ENCODE measurements around the gene RBM12.

The RBM12 gene

GRCh38 chr20:35626386-35627001 is 38.2 kb downstream of the RBM12 start:
- Mint-ChIP-seq H3K4me3 (no peak overlapping the region), H3K36me3 (ENCODE audit: low read depth) (peaks cover 38% of the 10 kb centered on the region), H3K27me3 (no peaks in the 10 kb centered on the region), H3K27ac (no peak overlapping the region), H3K9me3 (no peaks in the 10 kb centered on the region), H3K4me1 (ENCODE audit: low read depth) (no peaks in the 10 kb centered on the region)

GRCh38 chr20:35625584-35626385 is 38.9 kb downstream of the RBM12 start:
- H3K9me3 Mint-ChIP-seq: no peaks in the 10 kb centered on the region
- H3K4me1 Mint-ChIP-seq (ENCODE audit: low read depth): no peaks in the 10 kb centered on the region
- H3K36me3 Mint-ChIP-seq (ENCODE audit: low read depth): peaks cover 37% of the 10 kb centered on the region
- no peaks in the 10 kb centered on the region for H3K27me3 Mint-ChIP-seq
- H3K4me3 Mint-ChIP-seq: no peak overlapping the region
- H3K27ac Mint-ChIP-seq: peak overlapping the region; percentile 60

- H3K4me3 Mint-ChIP-seq: no peak overlapping the region
- no peaks in the 10 kb centered on the region for H3K27me3 Mint-ChIP-seq
- no peaks in the 10 kb centered on the region for H3K9me3 Mint-ChIP-seq
- peaks cover 15% of the 10 kb centered on the region for H3K36me3 Mint-ChIP-seq (ENCODE audit: low read depth)
- no peak overlapping the region for H3K27ac Mint-ChIP-seq
- H3K4me1 Mint-ChIP-seq (ENCODE audit: low read depth): peaks cover 38% of the 10 kb centered on the region
These were observed 43.1 kb downstream of the RBM12 start for GRCh38 chr20:35621560-35621946.

- H3K9me3 Mint-ChIP-seq: no peaks in the 10 kb centered on the region
- H3K27me3 Mint-ChIP-seq: no peaks in the 10 kb centered on the region
- H3K4me3 Mint-ChIP-seq: no peak overlapping the region
- H3K4me1 Mint-ChIP-seq (ENCODE audit: low read depth): peaks cover 42% of the 10 kb centered on the region
- no peak overlapping the region for H3K27ac Mint-ChIP-seq
- H3K36me3 Mint-ChIP-seq (ENCODE audit: low read depth): peaks cover 12% of the 10 kb centered on the region
These were observed 43.7 kb downstream of the RBM12 start for GRCh38 chr20:35620818-35621559.

- Mint-ChIP-seq H3K4me3 (peak overlapping the region; percentile 85), H3K27me3 (no peaks in the 10 kb centered on the region), H3K9me3 (no peaks in the 10 kb centered on the region), H3K27ac (peak overlapping the region; percentile 78), H3K4me1 (ENCODE audit: low read depth) (peaks cover 49% of the 10 kb centered on the region), H3K36me3 (ENCODE audit: low read depth) (peaks cover 5% of the 10 kb centered on the region)
These were observed 45.3 kb downstream of the RBM12 start for GRCh38 chr20:35619196-35620095.

GRCh38 chr20:35618263-35619131 is 46.2 kb downstream of the RBM12 start:
- Mint-ChIP-seq H3K27me3 (no peaks in the 10 kb centered on the region), H3K4me1 (ENCODE audit: low read depth) (peaks cover 51% of the 10 kb centered on the region), H3K4me3 (peak overlapping the region; percentile 85), H3K9me3 (no peaks in the 10 kb centered on the region), H3K27ac (peak overlapping the region; percentile 78), H3K36me3 (ENCODE audit: low read depth) (peaks cover 5% of the 10 kb centered on the region)

GRCh38 chr20:35617397-35618262 is 47.1 kb downstream of the RBM12 start:
- peaks cover 51% of the 10 kb centered on the region for H3K4me1 Mint-ChIP-seq (ENCODE audit: low read depth)
- peak overlapping the region; percentile 90 for H3K27ac Mint-ChIP-seq
- peak overlapping the region; percentile 85 for H3K4me3 Mint-ChIP-seq
- H3K27me3 Mint-ChIP-seq: no peaks in the 10 kb centered on the region
- H3K9me3 Mint-ChIP-seq: no peaks in the 10 kb centered on the region
- peaks cover 5% of the 10 kb centered on the region for H3K36me3 Mint-ChIP-seq (ENCODE audit: low read depth)

GRCh38 chr20:35616465-35617396 is 48.0 kb downstream of the RBM12 start:
- Mint-ChIP-seq H3K27ac (peak overlapping the region; percentile 90), H3K27me3 (no peaks in the 10 kb centered on the region), H3K4me3 (peak overlapping the region; percentile 85), H3K36me3 (ENCODE audit: low read depth) (peaks cover 5% of the 10 kb centered on the region), H3K9me3 (no peaks in the 10 kb centered on the region), H3K4me1 (ENCODE audit: low read depth) (peaks cover 51% of the 10 kb centered on the region)

- Mint-ChIP-seq H3K9me3 (no peaks in the 10 kb centered on the region), H3K4me1 (ENCODE audit: low read depth) (peaks cover 51% of the 10 kb centered on the region), H3K27ac (peak within 1 kb of the TSS; percentile 91), H3K4me3 (peak within 1 kb of the TSS; percentile 85), H3K27me3 (no peaks in the 10 kb centered on the region), H3K36me3 (ENCODE audit: low read depth) (peaks cover 2% of the 10 kb centered on the region)
These were observed 48.8 kb downstream of the RBM12 start, which contains the start of gene SPAG4 for GRCh38 chr20:35615667-35616464. TSS of gene SPAG4 (plus strand) at chr20:35615829. CDS start at chr20:35616004, 175 bp downstream.

- Mint-ChIP-seq H3K27ac (no peak overlapping the region), H3K4me1 (ENCODE audit: low read depth) (peaks cover 12% of the 10 kb centered on the region), H3K4me3 (no peak overlapping the region), H3K36me3 (ENCODE audit: low read depth) (no peaks in the 10 kb centered on the region), H3K27me3 (no peaks in the 10 kb centered on the region), H3K9me3 (no peaks in the 10 kb centered on the region)
These were observed 53.2 kb downstream of the RBM12 start for GRCh38 chr20:35611482-35611881.

- Mint-ChIP-seq H3K4me3 (no peak overlapping the region), H3K27me3 (no peaks in the 10 kb centered on the region), H3K27ac (no peak overlapping the region), H3K36me3 (ENCODE audit: low read depth) (no peaks in the 10 kb centered on the region), H3K9me3 (no peaks in the 10 kb centered on the region), H3K4me1 (ENCODE audit: low read depth) (peaks cover 9% of the 10 kb centered on the region)
These were observed 53.8 kb downstream of the RBM12 start for GRCh38 chr20:35610833-35611427.

All from stimulated activated naive CD8-positive, alpha-beta T cell treated with anti-CD3 and anti-CD28 coated beads, Interleukin-15, Interleukin-2, amounts not matched to agents 100 ng/mL and 50 ng/mL, for 24 hours (primary cell).